ENCODE results near the gene AMDHD1.

GRCh38 chr12:95918194-95918993 is 24.7 kb upstream of the AMDHD1 start:
- TF ChIP-seq CTCF (IDR thresholded peaks at IDR 0.05) = peak; percentile 73
- TF ChIP-seq SP1 (CRISPR knock-in tag; conservative IDR thresholded peaks at IDR 0.05) = no peak
- TF ChIP-seq JUN (CRISPR knock-in tag; IDR thresholded peaks at IDR 0.05) = no peak
- TF ChIP-seq HMGXB4 (CRISPR knock-in tag; IDR thresholded peaks at IDR 0.05) = no peak
- no peak for TF ChIP-seq NR1H2 (CRISPR knock-in tag; IDR thresholded peaks at IDR 0.05)
- TF ChIP-seq FOXJ3 (CRISPR knock-in tag; IDR thresholded peaks at IDR 0.05; ENCODE audit: borderline replicate concordance) = no peak
- no peak for TF ChIP-seq AFF4 (CRISPR knock-in tag; IDR thresholded peaks at IDR 0.05; ENCODE audit: borderline replicate concordance)
- no peak for TF ChIP-seq IRF2 (CRISPR knock-in tag; IDR thresholded peaks at IDR 0.05; ENCODE audit: borderline replicate concordance, low read depth)
